HCT116 (cell line): Measurements from ENCODE around the gene MBD5. TPM values are rescaled to one million over a fixed set of nuclear protein-coding genes. Genes with fewer than 3 reads are reported as not detected.
A peak's percentile ranks its signal among the peaks of the same experiment; 100 is the strongest.

Experiments used
- ATAC-seq: fragments of 200-7000 bp; cut with Tn5 transposase; 2 replicates; pipeline ENCODE4 v1.9.1; 2020; ENCODE audit warnings: mild to moderate bottlenecking, moderate library complexity
- BruUV-seq: library from RNA; stranded (reverse); fragments of 400-500 nt; replicated peaks from 2 replicates; lab custom pipeline; 2021; lab: Mats Ljungman, UMichigan
- CTCF ChIA-PET: fragments of 300-600 bp; sonication (Branson Sonifier 250); formaldehyde crosslinking; loops from one replicate; lab custom pipeline; 2021; ENCODE audit warnings: antibody characterized with exemption; lab: Charles Lee
- POLR2A ChIA-PET: fragments of 300-600, 350-600 bp; sonication (Branson Sonifier 250); formaldehyde crosslinking; loops from one replicate; lab custom pipeline; 2021; ENCODE audit warnings: antibody characterized with exemption; lab: Charles Lee
- RAD21 ChIA-PET, 2 experiments: fragments of 300-600 bp; sonication (Branson Sonifier 250); formaldehyde crosslinking; loops; one replicate each; lab custom pipeline; 2023; ENCODE audit warnings: low total read pairs in 2 of 2; ENCODE audit not compliant: uncharacterized antibody in 2 of 2, unreplicated experiment in 2 of 2, low non-redundant PET in 1 of 2; lab: Charles Lee
- DNase-seq: peaks from one replicate; pipeline ENCODE4 v3.0.0-alpha.2; 2010; ENCODE audit warnings: low read depth, low spot score
- H2AFZ ChIP-seq: fragments of 200-600 bp; shearing (Covaris generic), sonication (generic); 2 replicates; pipeline ENCODE4 v1.6.1; 2017; ENCODE audit warnings: low read depth, mixed run types, mixed read lengths, antibody characterized with exemption, low read length; ENCODE audit not compliant: poor library complexity, severe bottlenecking
- H3K27ac ChIP-seq: 2 replicates; pipeline ENCODE4 v1.5.1; 2012; ENCODE audit warnings: low read depth, low read length
- H3K27me3 ChIP-seq: fragments of 200-600 bp; sonication (generic); 2 replicates; pipeline ENCODE4 v1.6.1; 2016; ENCODE audit warnings: mixed run types, low read length, mixed read lengths; ENCODE audit not compliant: insufficient read depth
- H3K36me3 ChIP-seq, 2 experiments: fragments of 200-500 bp in 1 of 2; fragments of 200-600 bp in 1 of 2; sonication (Bioruptor generic) in 1 of 2; sonication (generic) in 1 of 2; 2 replicates each; pipeline versions ENCODE4 v1.5.1 to v1.6.1; 2014 to 2016; ENCODE audit warnings: low read length in 2 of 2, inconsistent platforms in 1 of 2, mixed read lengths in 1 of 2, mixed run types in 1 of 2; ENCODE audit not compliant: insufficient read depth in 2 of 2, control insufficient read depth in 1 of 2
- H3K4me1 ChIP-seq, 2 experiments: fragments of 200-600 bp in 1 of 2; sonication (generic) in 1 of 2; 2 replicates each; pipeline versions ENCODE4 v1.5.1 to v1.6.1; 2012 to 2017; ENCODE audit warnings: low read length in 2 of 2, inconsistent platforms in 1 of 2, mild to moderate bottlenecking in 1 of 2, mixed read lengths in 1 of 2, mixed run types in 1 of 2, moderate library complexity in 1 of 2; ENCODE audit not compliant: insufficient read depth in 2 of 2, control insufficient read depth in 1 of 2
- H3K4me2 ChIP-seq: fragments of 200-600 bp; sonication (generic); 2 replicates; pipeline ENCODE4 v1.6.1; 2017; ENCODE audit warnings: mixed run types, low read length, mixed read lengths
- H3K4me3 ChIP-seq, 2 experiments: fragments of 200-600 bp in 1 of 2; sonication (generic) in 1 of 2; replicated peaks in 1 of 2; 2 replicates each; pipeline ENCODE4 v1.5.1; 2011 to 2016; ENCODE audit warnings: low read length in 2 of 2, control low read depth in 1 of 2, low read depth in 1 of 2, mild to moderate bottlenecking in 1 of 2, mixed read lengths in 1 of 2, mixed run types in 1 of 2
- H3K79me2 ChIP-seq: fragments of 200-600 bp; sonication (generic); 2 replicates; pipeline ENCODE4 v1.6.1; 2017; ENCODE audit warnings: mild to moderate bottlenecking, mixed run types, low read length, moderate library complexity, mixed read lengths; ENCODE audit not compliant: insufficient read depth
- H3K9ac ChIP-seq: fragments of 200-600 bp; sonication (generic); 2 replicates; pipeline ENCODE4 v1.6.1; 2016; ENCODE audit warnings: low read length, mixed read lengths
- H3K9me2 ChIP-seq: fragments of 200-600 bp; sonication (generic), shearing (Covaris generic); 2 replicates; pipeline ENCODE4 v1.6.1; 2017; ENCODE audit warnings: mixed run types, mild to moderate bottlenecking, moderate library complexity; ENCODE audit not compliant: insufficient read depth
- H3K9me3 ChIP-seq, 2 experiments: fragments of 200-500 bp in 1 of 2; fragments of 200-600 bp in 1 of 2; sonication (Bioruptor generic) in 1 of 2; sonication (generic) in 1 of 2; 2 replicates each; pipeline ENCODE4 v1.6.1; 2014 to 2017; ENCODE audit warnings: low read length in 2 of 2, mixed read lengths in 2 of 2, inconsistent platforms in 1 of 2, low read depth in 1 of 2, mild to moderate bottlenecking in 1 of 2, mixed run types in 1 of 2, moderate library complexity in 1 of 2; ENCODE audit not compliant: control insufficient read depth in 1 of 2, insufficient read depth in 1 of 2
- H4K20me1 ChIP-seq: fragments of 200-600 bp; sonication (generic), shearing (Covaris generic); 2 replicates; pipeline ENCODE4 v1.6.1; 2017; ENCODE audit warnings: mixed run types, mild to moderate bottlenecking, moderate library complexity; ENCODE audit not compliant: insufficient read depth
- CBX3 ChIP-seq: IDR thresholded peaks from 2 replicates; pipeline ENCODE4 v1.6.1; 2012; ENCODE audit warnings: low read depth
- CEBPB ChIP-seq: IDR thresholded peaks from 2 replicates; pipeline ENCODE4 v1.6.1; 2012; ENCODE audit warnings: low read depth
- EGR1 ChIP-seq: IDR thresholded peaks from 2 replicates; pipeline ENCODE4 v1.6.1; 2012; ENCODE audit warnings: low read depth
- ELF1 ChIP-seq: IDR thresholded peaks from 2 replicates; pipeline ENCODE4 v1.6.1; 2012; ENCODE audit warnings: low read depth, borderline replicate concordance
- EZH2 ChIP-seq: fragments of 200-600 bp; sonication (generic); IDR thresholded peaks from 2 replicates; pipeline ENCODE4 v1.6.1; 2017; ENCODE audit warnings: antibody characterized with exemption, mixed run types
- EZH2phosphoT487 ChIP-seq: fragments of 200-600 bp; IDR thresholded peaks from 2 replicates; pipeline ENCODE4 v1.6.1; 2018; ENCODE audit warnings: antibody characterized with exemption, borderline replicate concordance
- RAD21 ChIP-seq: IDR thresholded peaks from 2 replicates; pipeline ENCODE4 v1.6.1; 2012; ENCODE audit warnings: low read depth, mild to moderate bottlenecking
- REST ChIP-seq: IDR thresholded peaks from 2 replicates; pipeline ENCODE4 v1.6.1; 2012; ENCODE audit warnings: low read depth
- SRF ChIP-seq: IDR thresholded peaks from 2 replicates; pipeline ENCODE4 v1.6.1; 2012; ENCODE audit warnings: low read depth
- ZBTB33 ChIP-seq: IDR thresholded peaks from 2 replicates; pipeline ENCODE4 v1.6.1; 2011; ENCODE audit warnings: mild to moderate bottlenecking, low read length, moderate library complexity; ENCODE audit not compliant: insufficient replicate concordance; ENCODE audit errors: extremely low read depth
- intact Hi-C: fragments of 100-400 bp; cut with micrococcal nuclease; formaldehyde crosslinking; loops from 2 replicates; pipeline ENCODE4 v1.10.0; 2022
- total RNA-seq: library from RNA; stranded (reverse); gene quantifications from one replicate; pipeline ENCODE4 v1.2.1, GENCODE V29; 2021; ENCODE audit not compliant: unreplicated experiment

The MBD5 gene
- total RNA-seq, 1 experiment from 2014 or later = 20.5 TPM

GRCh38 chr2:148207111-148207510 lies 186.2 kb downstream of the MBD5 start:
- no peaks in the 10 kb centered on the region for H4K20me1 ChIP-seq
- H3K36me3 ChIP-seq = no peaks in the 10 kb centered on the region
- H3K9me3 ChIP-seq = no peaks in the 10 kb centered on the region
- ChIA-PET CTCF (no interaction called here), RAD21 (no interaction called here), POLR2A (no interaction called here)
- intact Hi-C loops = no loop called here
- H3K27me3 ChIP-seq = no peaks in the 10 kb centered on the region
- H3K79me2 ChIP-seq = no peaks in the 10 kb centered on the region
- H3K9ac ChIP-seq = no peak overlapping the region
- H2AFZ ChIP-seq = no peak overlapping the region
- TF ChIP-seq EZH2 (no peak), SRF (no peak), CBX3 (no peak), EGR1 (no peak), ZBTB33 (no peak), ELF1 (no peak), CEBPB (no peak)
- H3K4me2 ChIP-seq = no peak overlapping the region
- DNase-seq (no peak), ATAC-seq (no peak)
- H3K9me2 ChIP-seq = no peaks in the 10 kb centered on the region
- no TSS peak for BruUV-seq
- no peak overlapping the region for H3K27ac ChIP-seq
- no peak overlapping the region for H3K4me3 ChIP-seq
- H3K4me1 ChIP-seq = 0 out of 4 replicates have a peak, but pooled peaks cover 0 to 4% of the 10 kb centered on the region in 2 experiments

GRCh38 chr2:148209603-148210002 lies 188.7 kb downstream of the MBD5 start:
- RAD21 ChIA-PET = no interaction called here
- TF ChIP-seq CEBPB (no peak), RAD21 (no peak), REST (no peak), EZH2phosphoT487 (no peak)
- TF ChIP-seq, all 23 proteins: peak for 0
- Histone ChIP-seq H3K9ac (no peak overlapping the region), H4K20me1 (no peaks in the 10 kb centered on the region), H3K4me1 (0 out of 4 replicates have a peak, but pooled peaks cover 0 to 4% of the 10 kb centered on the region in 2 experiments), H3K9me2 (no peaks in the 10 kb centered on the region), H3K36me3 (no peaks in the 10 kb centered on the region), H3K79me2 (no peaks in the 10 kb centered on the region), H3K4me3 (no peak overlapping the region), H3K27ac (no peak overlapping the region), H2AFZ (no peak overlapping the region), H3K9me3 (no peaks in the 10 kb centered on the region), H3K4me2 (no peak overlapping the region), H3K27me3 (no peaks in the 10 kb centered on the region)
- ChIA-PET CTCF (interaction anchor here (2.0 kb wide), 1 partner anchor 299 kb away, joined by 10 read pairs; no protein-coding TSS in a partner anchor), POLR2A (no interaction called here)
- DNase-seq (peak; percentile 15), ATAC-seq (peak; percentile 82)
- no TSS peak for BruUV-seq
- intact Hi-C loops = no loop called here
